Measurements from ENCODE around the gene CDC25A.
"Not testable (repeated sequence)": the region's sequence is repeated elsewhere in the genome, so short reads cannot be mapped to it uniquely, and the experiment has no call there.

Gene CDC25A

GRCh38 chr3:48140936-48141603 lies 47.1 kb downstream of the CDC25A start:
- DNase-seq, result no peak

- DNase-seq, result no peak
These were observed 47.9 kb downstream of the CDC25A start for GRCh38 chr3:48140336-48140757.

GRCh38 chr3:48137425-48137999 lies 50.7 kb downstream of the CDC25A start:
- no peak for DNase-seq

GRCh38 chr3:48135552-48136495 lies 52.4 kb downstream of the CDC25A start:
- no peak for DNase-seq

GRCh38 chr3:48130321-48130904 lies 57.8 kb downstream of the CDC25A start:
- DNase-seq, result no peak

- DNase-seq, result no peak
These were observed 58.3 kb downstream of the CDC25A start for GRCh38 chr3:48129921-48130320.

- DNase-seq, result no peak
These were observed 59.4 kb downstream of the CDC25A start for GRCh38 chr3:48128774-48129173.

- no peak for DNase-seq
These were observed 62.2 kb downstream of the CDC25A start for GRCh38 chr3:48125886-48126622.

- no peak for DNase-seq
These were observed 63.1 kb downstream of the CDC25A start for GRCh38 chr3:48125013-48125705.

GRCh38 chr3:48123346-48123745 lies 64.9 kb downstream of the CDC25A start:
- no peak for DNase-seq

GRCh38 chr3:48122504-48122903 lies 65.7 kb downstream of the CDC25A start:
- no peak for DNase-seq

GRCh38 chr3:48120223-48120622 lies 68.0 kb downstream of the CDC25A start:
- no peak for DNase-seq

- no peak for DNase-seq
These were observed 68.6 kb downstream of the CDC25A start for GRCh38 chr3:48119505-48120193.

GRCh38 chr3:48118928-48119327 lies 69.3 kb downstream of the CDC25A start:
- DNase-seq, result no peak

- DNase-seq, result no peak
These were observed 69.9 kb downstream of the CDC25A start for GRCh38 chr3:48118322-48118721.

- no peak for DNase-seq
These were observed 75.4 kb downstream of the CDC25A start for GRCh38 chr3:48112813-48113212.

GRCh38 chr3:48112108-48112791 lies 76.0 kb downstream of the CDC25A start:
- DNase-seq, result not testable (repeated sequence)

GRCh38 chr3:48110463-48110862 lies 77.8 kb downstream of the CDC25A start:
- DNase-seq, result no peak

GRCh38 chr3:48107227-48107626 lies 81.0 kb downstream of the CDC25A start:
- no peak for DNase-seq
